GM21786 (cell line): ENCODE measurements around the gene XYLT1.

ENCODE experiments used
- ATAC-seq: cut with Tn5 transposase; IDR thresholded peaks from one replicate; pipeline ENCODE4 v1.9.1; 2021; ENCODE audit not compliant: unreplicated experiment

Gene XYLT1

DNA sequence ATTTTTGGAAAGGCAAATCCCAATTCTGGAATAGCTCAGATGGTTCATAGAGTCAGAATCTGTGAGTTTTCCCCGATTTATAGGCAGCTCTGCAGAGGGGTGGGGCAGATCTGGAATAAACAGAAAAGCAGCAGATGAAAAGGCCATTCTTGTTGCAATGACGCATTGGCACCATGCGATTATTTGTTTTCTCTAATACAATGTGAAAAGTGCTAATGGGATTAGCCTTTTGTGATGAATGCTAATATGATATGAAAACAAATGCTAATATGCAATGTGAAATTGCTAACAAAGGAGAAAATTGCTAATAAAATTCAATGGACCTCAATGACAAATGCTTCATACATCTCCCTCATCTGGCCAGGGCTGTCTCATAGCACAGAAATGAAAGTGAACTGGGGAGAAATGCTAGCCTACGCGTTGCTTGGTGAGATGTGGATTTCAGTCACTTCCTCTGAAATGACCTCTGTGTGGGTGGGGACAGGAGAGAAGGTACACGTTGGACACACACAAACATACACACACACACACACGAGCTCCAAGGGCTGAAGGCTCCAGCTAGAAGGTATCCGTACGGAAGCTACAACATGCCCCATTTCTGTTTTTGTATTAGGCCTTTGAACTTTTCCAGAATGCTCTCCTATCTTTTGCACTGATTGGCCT, 394.5 kb downstream of the XYLT1 start:
- ATAC-seq, result no peak

DNA sequence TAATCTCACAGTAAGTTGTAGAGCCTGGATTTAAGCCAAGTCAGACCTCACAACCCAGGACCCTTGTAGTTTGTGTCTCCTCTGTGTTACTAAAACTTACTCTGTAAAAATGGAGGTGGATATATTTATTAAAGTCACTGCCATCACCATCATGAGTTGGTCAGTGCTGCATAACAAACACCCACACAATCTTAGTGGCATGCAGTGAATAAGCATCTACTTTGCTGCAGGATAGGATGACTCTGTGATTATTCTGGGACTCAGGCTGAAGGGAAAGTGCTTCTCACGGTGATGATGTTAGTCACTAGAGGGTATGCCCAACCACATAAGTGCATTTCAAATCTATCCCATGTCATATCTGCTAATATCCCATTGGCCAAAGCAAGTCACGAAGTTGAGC, 398.7 kb downstream of the XYLT1 start:
- no peak for ATAC-seq

DNA sequence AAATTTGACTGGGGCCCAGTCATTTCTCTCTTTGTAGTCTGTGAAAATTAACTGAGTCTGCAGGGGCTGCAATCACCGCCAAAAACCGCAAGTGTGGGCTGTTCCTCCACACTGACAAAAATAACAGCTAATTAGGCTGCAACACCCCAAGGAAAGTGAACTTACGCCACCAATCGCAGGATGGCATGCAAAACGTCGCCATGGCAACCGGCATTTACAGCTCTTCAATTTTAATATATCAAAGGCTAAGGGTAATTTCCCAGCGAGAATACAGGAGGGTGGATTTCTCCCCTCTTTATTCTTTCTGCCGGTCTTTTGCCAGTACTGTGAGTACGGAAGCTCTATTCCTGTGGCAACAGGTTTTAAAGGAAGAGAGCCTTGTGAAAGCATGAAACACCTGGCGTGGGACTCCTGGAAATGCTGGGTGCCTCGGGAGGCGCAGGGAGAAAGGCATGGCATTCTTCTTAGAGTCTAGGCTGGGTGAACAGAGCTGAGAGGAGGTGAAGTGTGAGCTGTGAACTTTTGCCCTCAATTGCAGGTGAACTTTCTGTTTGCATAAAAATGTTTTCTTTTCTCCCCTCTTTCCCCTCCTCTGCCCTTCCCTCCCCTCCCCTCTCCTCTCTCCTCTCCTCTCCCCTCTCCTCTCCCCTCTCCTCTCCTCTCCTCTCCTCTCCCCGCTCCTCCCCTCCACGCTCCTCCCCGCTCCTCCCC, 399.7 kb downstream of the XYLT1 start:
- ATAC-seq, result peak; percentile 81

DNA sequence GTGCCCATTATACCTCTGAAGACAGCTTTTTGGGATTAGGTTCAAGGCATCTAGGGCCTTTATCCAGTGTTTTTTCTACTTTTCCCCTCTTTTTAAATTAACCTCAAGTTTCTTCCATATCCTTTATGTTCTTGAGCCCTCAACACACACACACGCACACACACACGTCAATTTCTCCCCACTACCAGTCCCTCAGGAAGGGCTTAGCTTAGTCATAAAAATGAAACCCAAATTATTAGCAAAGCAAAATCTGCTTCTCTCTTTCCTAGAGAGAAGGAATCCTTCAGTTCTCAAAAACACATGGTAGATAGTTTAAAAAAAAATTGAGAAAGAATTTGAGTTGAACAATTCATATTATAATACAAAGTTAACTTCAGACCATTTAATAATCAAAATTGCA, 401.1 kb downstream of the XYLT1 start:
- ATAC-seq, result no peak

DNA sequence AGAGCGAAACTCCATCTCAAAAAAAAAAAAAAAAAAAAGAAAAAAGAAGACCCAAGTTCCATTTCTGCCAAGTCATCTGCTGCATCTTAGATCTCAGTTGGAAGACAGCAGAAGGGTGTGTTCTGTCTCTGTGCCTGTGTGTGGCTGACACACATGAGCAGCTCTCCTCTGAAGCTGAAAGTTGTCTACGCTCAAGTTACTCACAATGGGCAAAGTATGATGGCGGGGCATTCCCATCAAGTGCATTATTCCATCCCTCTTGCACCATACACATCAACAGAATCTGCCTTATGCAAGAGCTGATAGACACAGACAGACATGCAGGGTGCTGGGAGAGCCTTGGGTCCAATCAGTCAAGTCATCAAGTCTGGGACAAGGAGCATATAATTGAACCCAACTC, 402.2 kb downstream of the XYLT1 start:
- peak; percentile 44 for ATAC-seq

DNA sequence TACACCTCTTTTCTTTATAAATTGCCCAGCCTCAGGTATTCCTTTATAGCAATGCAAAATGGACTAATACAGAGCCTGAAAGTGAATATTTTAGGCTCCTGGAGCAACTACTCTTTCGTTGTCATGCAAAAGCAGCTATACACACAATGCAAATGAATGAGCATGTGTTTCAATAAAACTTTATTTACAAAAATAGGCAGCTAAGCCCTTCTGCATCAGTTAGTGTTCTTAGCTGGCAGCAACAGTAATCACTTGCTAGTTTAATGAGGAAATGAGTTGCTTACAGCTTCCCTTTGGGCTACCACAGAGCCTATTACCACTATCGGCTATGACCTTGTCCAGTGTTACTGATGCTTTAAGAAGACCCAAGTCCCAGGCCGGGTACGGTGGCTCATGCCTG, 402.9 kb downstream of the XYLT1 start:
- no peak for ATAC-seq

DNA sequence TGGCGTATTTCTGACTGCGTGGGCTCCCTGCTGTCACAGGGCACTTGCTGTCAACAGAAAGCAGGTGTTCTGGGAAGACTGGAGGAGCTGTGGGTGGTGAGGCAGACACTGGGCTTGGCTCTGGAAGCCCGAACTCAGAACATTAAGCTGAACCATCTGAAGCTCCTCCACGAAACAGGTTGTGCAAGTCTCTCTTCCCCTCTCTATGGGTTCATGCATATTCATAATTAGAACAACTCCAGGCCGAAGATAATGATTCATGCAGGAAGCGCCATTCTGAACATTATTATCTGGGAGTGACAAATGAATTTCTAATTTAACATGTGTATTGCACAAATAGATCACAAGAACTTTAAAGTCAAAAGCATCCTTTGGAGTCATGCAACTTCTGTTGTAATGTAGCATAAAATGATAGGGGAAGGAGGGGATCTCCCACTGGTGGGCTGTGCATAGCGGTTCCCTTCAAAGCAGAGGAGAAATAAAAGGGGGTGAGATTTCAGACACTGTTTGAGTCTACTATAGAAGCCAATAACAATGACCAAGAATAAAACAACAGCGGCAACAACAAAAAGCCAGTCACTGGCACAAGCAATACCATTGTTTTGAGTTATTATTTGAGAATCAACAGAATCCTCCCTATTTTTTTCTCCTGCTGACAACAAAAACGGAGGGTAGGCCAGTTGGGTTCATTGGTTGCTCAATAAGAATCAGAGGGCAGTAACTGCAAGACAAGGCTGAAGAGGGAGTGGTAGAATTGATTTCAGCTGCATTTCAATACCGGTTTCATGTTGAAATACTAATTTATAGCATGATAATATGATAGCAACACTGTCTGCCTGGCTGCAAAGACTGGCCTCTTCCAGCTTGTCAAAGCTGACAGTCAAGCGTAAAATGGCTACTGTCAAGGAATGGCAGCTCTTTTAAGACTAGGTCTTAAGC, 407.3 kb downstream of the XYLT1 start:
- ATAC-seq, result no peak

DNA sequence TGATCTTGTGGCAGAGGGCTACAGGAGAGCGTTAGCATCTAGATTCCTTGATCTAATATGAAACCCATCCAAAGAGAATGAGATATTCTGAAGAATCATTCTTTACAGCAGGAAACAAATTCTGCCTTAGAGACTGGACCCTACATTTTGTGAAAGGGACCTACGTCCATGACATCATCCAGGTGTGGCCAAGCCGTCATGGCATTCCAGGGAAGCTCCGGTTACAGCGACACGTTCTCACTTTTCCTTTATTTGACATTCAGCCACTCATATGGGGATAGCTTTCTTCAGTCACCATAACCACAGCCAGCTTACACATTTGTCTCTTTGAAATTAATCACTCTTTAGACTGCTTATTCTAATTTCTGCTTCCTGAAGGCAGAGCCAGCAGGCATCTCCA, 408.1 kb downstream of the XYLT1 start:
- ATAC-seq, result no peak

DNA sequence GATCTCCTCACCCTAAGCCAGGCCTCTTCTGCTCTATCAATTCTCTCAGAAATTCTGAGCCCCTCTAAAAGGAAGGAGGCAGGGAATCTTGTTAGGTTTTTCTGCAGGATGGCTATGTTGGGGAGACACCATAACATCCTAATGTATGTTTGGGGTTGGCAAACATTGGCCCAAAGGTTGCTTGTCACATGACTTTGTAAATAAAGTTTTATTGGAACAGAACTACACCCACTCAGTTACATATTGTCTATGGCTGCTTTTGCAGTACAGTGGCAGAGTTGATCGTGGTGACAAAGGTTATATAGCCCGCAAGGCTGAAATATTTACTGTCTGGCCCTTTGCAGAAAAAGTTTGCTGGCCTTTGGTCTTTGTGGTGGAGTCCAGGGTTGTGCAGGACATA, 409.4 kb downstream of the XYLT1 start:
- ATAC-seq, result no peak

DNA sequence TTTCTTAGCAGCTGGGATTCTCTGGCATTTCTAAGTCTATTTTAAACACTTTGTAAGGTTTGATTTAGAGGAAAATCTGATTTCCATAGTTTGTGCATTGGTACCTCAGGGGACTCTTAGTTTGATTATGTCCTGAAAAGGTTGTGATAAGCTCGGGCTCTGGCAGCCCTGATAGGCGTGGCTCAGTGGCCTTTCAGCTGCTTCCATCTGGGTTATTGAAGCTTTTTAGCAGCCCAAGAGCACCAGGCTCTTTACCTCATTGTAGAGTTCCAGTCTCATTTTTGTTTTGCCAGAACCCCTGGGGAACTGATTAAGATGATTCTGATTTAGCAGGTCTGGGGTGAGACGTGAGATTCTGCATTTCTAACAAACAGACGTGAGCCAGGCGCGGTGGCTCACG, 412.3 kb downstream of the XYLT1 start:
- ATAC-seq, result no peak

DNA sequence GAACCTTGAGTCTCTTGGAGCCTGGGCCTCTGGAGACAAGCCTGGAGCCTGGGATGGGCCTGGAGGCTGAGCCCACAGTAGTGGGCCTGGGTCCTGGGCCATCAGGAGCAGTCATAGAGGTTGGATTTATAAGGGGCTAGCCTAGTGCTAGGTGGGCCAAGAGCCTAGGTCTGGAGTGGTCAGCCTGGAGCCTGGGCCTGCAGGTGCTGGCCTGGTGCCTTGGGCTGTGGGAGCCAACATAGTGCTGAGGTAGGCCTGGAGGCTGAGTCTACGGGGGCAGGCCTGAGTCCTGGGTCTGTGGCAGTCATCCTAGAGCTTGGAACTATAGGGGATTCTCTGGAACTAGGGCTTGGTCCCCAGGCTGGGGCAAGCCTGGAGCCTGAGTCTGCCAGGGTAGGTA, 414.1 kb downstream of the XYLT1 start:
- ATAC-seq, result no peak

DNA sequence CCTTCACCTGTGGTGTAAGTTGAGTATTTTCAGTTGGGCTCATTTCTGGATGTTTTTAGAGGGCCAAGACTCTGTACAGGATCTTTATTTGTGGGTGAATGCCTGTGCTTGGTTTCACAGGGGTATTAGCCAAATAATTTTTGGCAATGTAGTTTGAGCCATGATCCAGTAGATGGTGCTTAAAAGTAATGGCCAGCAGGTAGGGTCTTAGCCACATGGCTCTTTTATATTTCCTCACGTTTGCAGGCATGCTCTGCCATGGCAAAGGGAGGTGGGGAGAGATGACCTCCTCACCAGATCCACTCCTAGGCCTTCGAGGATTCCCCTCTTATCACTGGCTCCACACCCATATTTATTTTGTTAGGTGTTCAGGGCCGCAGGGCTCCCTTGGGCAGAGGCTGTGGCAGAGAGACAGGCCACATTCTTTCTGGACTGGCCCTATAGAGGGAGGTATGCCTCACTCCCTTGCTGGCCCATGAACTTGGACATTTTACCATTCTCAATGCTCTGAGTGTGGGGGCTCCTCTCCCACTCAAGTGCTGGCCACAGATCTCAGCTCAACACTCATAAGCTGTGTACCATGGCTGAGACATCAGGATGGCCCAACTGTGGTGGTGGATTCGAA, 417.1 kb downstream of the XYLT1 start:
- no peak for ATAC-seq
